ENCODE data around the gene KIAA0319L.

DNA sequence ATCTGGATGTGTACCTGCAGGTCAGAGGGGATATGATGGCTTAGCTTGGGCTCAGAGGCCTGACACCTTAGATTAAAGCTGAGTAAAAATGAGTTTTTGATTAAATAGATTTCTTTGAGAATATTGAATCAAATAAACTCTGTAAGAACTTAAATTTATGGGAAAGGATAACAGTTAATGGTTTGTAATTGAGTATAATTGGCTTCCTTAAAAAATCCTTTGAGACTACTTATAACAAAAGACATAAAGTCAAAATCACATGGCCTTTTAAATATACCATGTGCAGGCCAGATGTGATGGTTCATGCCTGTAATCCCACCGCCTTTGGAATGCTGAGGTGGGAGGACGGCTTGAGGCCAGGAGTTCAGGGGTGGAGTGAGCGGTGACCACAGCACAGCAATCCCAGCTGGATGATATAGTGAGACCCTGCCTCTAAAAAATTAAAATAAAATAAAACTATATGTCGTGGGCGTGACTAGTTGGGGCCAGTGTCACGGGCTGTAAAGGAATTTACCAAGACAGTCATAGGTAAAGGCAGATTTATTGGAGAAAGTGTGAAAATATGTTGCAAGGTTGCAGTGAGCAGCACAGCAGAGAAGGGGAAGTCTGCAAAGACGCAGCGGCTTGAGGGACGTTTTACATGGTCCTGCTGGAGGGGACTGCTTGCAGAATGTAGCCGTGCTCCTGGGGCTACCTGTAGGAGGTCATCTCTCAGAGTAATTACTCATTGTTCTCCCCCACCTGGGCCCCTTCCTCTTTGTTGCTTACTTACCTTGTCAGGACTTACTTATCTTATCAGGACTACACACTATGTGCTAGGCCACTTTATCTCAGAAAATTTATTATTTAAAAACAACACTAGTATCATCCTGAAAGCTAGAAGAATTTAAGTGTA is 166.4 kb downstream of the KIAA0319L start:
- TF ChIP-seq GATA1 (IDR thresholded peaks at IDR 0.05; ENCODE audit: low read depth, low read length) (no peak), POLR2A (IDR thresholded peaks at IDR 0.05; ENCODE audit: low read length) (no peak)

Data from erythroblast (primary cell).